IPS-20b (cell line): ENCODE data around the gene IQCE.

ENCODE experiments used
- H3K27ac ChIP-seq: one replicate; pipeline ENCODE4 v1.5.1; 2013; ENCODE audit warnings: low read length
- H3K27me3 ChIP-seq: 2 replicates; pipeline ENCODE4 v1.6.1; 2013; ENCODE audit warnings: mild to moderate bottlenecking, low read length, inconsistent platforms; ENCODE audit not compliant: insufficient read depth
- H3K36me3 ChIP-seq: 2 replicates; pipeline ENCODE4 v1.6.1; 2013; ENCODE audit warnings: low read depth, mild to moderate bottlenecking, inconsistent platforms, low read length, moderate library complexity; ENCODE audit not compliant: insufficient read depth
- H3K4me1 ChIP-seq: 2 replicates; pipeline ENCODE4 v1.6.1; 2013; ENCODE audit warnings: mild to moderate bottlenecking, control low read depth, inconsistent platforms, low read length, moderate library complexity; ENCODE audit not compliant: insufficient read depth
- H3K4me3 ChIP-seq: 2 replicates; pipeline ENCODE4 v1.5.1; 2013; ENCODE audit warnings: mild to moderate bottlenecking, low read length, inconsistent platforms
- H3K9ac ChIP-seq: 2 replicates; pipeline ENCODE4 v1.6.1; 2013; ENCODE audit warnings: low read depth, mild to moderate bottlenecking, inconsistent platforms, low read length, moderate library complexity
- H3K9me3 ChIP-seq: 2 replicates; pipeline ENCODE4 v1.6.1; 2013; ENCODE audit warnings: mild to moderate bottlenecking, low read depth, low read length, inconsistent platforms; ENCODE audit not compliant: insufficient read depth

IQCE gene

GRCh38 chr7:2539031-2539911, 19.5 kb upstream of the IQCE start:
- Histone ChIP-seq H3K27ac (no peak overlapping the region), H3K4me1 (no peaks in the 10 kb centered on the region), H3K27me3 (no peaks in the 10 kb centered on the region), H3K9me3 (no peaks in the 10 kb centered on the region), H3K9ac (no peak overlapping the region), H3K36me3 (peaks cover 46% of the 10 kb centered on the region), H3K4me3 (no peak overlapping the region)

GRCh38 chr7:2540133-2540532, 18.6 kb upstream of the IQCE start:
- no peak overlapping the region for H3K4me3 ChIP-seq
- H3K27me3 ChIP-seq: no peaks in the 10 kb centered on the region
- no peak overlapping the region for H3K27ac ChIP-seq
- no peaks in the 10 kb centered on the region for H3K9me3 ChIP-seq
- H3K36me3 ChIP-seq: peaks cover 52% of the 10 kb centered on the region
- H3K4me1 ChIP-seq: no peaks in the 10 kb centered on the region
- H3K9ac ChIP-seq: no peak overlapping the region

GRCh38 chr7:2540641-2541051, 18.1 kb upstream of the IQCE start:
- Histone ChIP-seq H3K4me1 (no peaks in the 10 kb centered on the region), H3K27ac (no peak overlapping the region), H3K27me3 (no peaks in the 10 kb centered on the region), H3K36me3 (peaks cover 56% of the 10 kb centered on the region), H3K4me3 (no peak overlapping the region), H3K9me3 (no peaks in the 10 kb centered on the region), H3K9ac (no peak overlapping the region)

GRCh38 chr7:2541291-2542010, 17.3 kb upstream of the IQCE start:
- H3K9ac ChIP-seq: no peak overlapping the region
- H3K4me1 ChIP-seq: no peaks in the 10 kb centered on the region
- H3K9me3 ChIP-seq: no peaks in the 10 kb centered on the region
- H3K27me3 ChIP-seq: no peaks in the 10 kb centered on the region
- no peak overlapping the region for H3K27ac ChIP-seq
- H3K36me3 ChIP-seq: peaks cover 64% of the 10 kb centered on the region
- H3K4me3 ChIP-seq: no peak overlapping the region

GRCh38 chr7:2542011-2542915, 16.5 kb upstream of the IQCE start:
- no peaks in the 10 kb centered on the region for H3K4me1 ChIP-seq
- no peaks in the 10 kb centered on the region for H3K27me3 ChIP-seq
- H3K9ac ChIP-seq: no peak overlapping the region
- H3K4me3 ChIP-seq: no peak overlapping the region
- H3K36me3 ChIP-seq: peaks cover 71% of the 10 kb centered on the region
- H3K9me3 ChIP-seq: no peaks in the 10 kb centered on the region
- no peak overlapping the region for H3K27ac ChIP-seq

GRCh38 chr7:2542916-2543871, 15.6 kb upstream of the IQCE start:
- H3K27ac ChIP-seq: no peak overlapping the region
- no peak overlapping the region for H3K4me3 ChIP-seq
- H3K9ac ChIP-seq: no peak overlapping the region
- no peaks in the 10 kb centered on the region for H3K27me3 ChIP-seq
- peaks cover 80% of the 10 kb centered on the region for H3K36me3 ChIP-seq
- no peaks in the 10 kb centered on the region for H3K4me1 ChIP-seq
- no peaks in the 10 kb centered on the region for H3K9me3 ChIP-seq

- H3K27ac ChIP-seq: no peak overlapping the region
- H3K27me3 ChIP-seq: no peaks in the 10 kb centered on the region
- H3K36me3 ChIP-seq: peaks cover 80% of the 10 kb centered on the region
- H3K9me3 ChIP-seq: no peaks in the 10 kb centered on the region
- H3K4me3 ChIP-seq: no peak overlapping the region
- H3K9ac ChIP-seq: no peak overlapping the region
- no peaks in the 10 kb centered on the region for H3K4me1 ChIP-seq
Measured at GRCh38 chr7:2544541-2545188, 14.1 kb upstream of the IQCE start.

- no peaks in the 10 kb centered on the region for H3K9me3 ChIP-seq
- no peak overlapping the region for H3K9ac ChIP-seq
- H3K27ac ChIP-seq: no peak overlapping the region
- H3K27me3 ChIP-seq: no peaks in the 10 kb centered on the region
- H3K36me3 ChIP-seq: peaks cover 83% of the 10 kb centered on the region
- no peaks in the 10 kb centered on the region for H3K4me1 ChIP-seq
- no peak overlapping the region for H3K4me3 ChIP-seq
Measured at GRCh38 chr7:2545746-2546425, 12.9 kb upstream of the IQCE start.

- Histone ChIP-seq H3K9ac (no peak overlapping the region), H3K4me3 (no peak overlapping the region), H3K27ac (no peak overlapping the region), H3K9me3 (no peaks in the 10 kb centered on the region), H3K36me3 (peaks cover 76% of the 10 kb centered on the region), H3K4me1 (no peaks in the 10 kb centered on the region), H3K27me3 (no peaks in the 10 kb centered on the region)
Measured at GRCh38 chr7:2546776-2547586, 11.8 kb upstream of the IQCE start.
